Activated CD8-positive, alpha-beta memory T cell treated with anti-CD3 and anti-CD28 coated beads, Interleukin-2, amount 50 U/mL, for 4 hours (primary cell): ENCODE measurements around the gene DNAH6.
"Not testable (repeated sequence)": the region's sequence is repeated elsewhere in the genome, so short reads cannot be mapped to it uniquely, and the experiment has no call there.

Experiments
- DNase-seq: peaks from one replicate; pipeline ENCODE4 v3.0.0-alpha.2; 2020

Gene DNAH6

GRCh38 chr2:84515788-84516187, 510 bp upstream of the DNAH6 start:
- no peak for DNase-seq

- DNase-seq, result no peak
Observed at GRCh38 chr2:84519332-84519957, 3.1 kb downstream of the DNAH6 start.

GRCh38 chr2:84526562-84526961, 10.3 kb downstream of the DNAH6 start:
- DNase-seq, result no peak

GRCh38 chr2:84527137-84528129, 11.1 kb downstream of the DNAH6 start:
- DNase-seq, result no peak

- no peak for DNase-seq
Observed at GRCh38 chr2:84532291-84532690, 16.0 kb downstream of the DNAH6 start.

GRCh38 chr2:84534225-84534624, 17.9 kb downstream of the DNAH6 start:
- no peak for DNase-seq

GRCh38 chr2:84537251-84537650, 21.0 kb downstream of the DNAH6 start:
- no peak for DNase-seq

GRCh38 chr2:84539729-84540128, 23.4 kb downstream of the DNAH6 start:
- DNase-seq, result no peak

- no peak for DNase-seq
Observed at GRCh38 chr2:84545005-84545404, 28.7 kb downstream of the DNAH6 start.

- no peak for DNase-seq
Observed at GRCh38 chr2:84546551-84546950, 30.3 kb downstream of the DNAH6 start.

GRCh38 chr2:84548303-84548702, 32.0 kb downstream of the DNAH6 start:
- no peak for DNase-seq

- no peak for DNase-seq
Observed at GRCh38 chr2:84550916-84551315, 34.6 kb downstream of the DNAH6 start.

GRCh38 chr2:84551526-84551925, 35.2 kb downstream of the DNAH6 start:
- not testable (repeated sequence) for DNase-seq

- DNase-seq, result no peak
Observed at GRCh38 chr2:84556190-84556589, 39.9 kb downstream of the DNAH6 start.

- no peak for DNase-seq
Observed at GRCh38 chr2:84559838-84560237, 43.5 kb downstream of the DNAH6 start.

- DNase-seq, result no peak
Observed at GRCh38 chr2:84579661-84580060, 63.4 kb downstream of the DNAH6 start.

GRCh38 chr2:84603911-84604310, 87.6 kb downstream of the DNAH6 start:
- no peak for DNase-seq

- no peak for DNase-seq
Observed at GRCh38 chr2:84613082-84613481, 96.8 kb downstream of the DNAH6 start.

- no peak for DNase-seq
Observed at GRCh38 chr2:84619794-84620371, 103.6 kb downstream of the DNAH6 start.

- no peak for DNase-seq
Observed at GRCh38 chr2:84628486-84628885, 112.2 kb downstream of the DNAH6 start.

GRCh38 chr2:84629550-84629949, 113.3 kb downstream of the DNAH6 start:
- DNase-seq, result no peak

GRCh38 chr2:84631047-84631446, 114.7 kb downstream of the DNAH6 start:
- DNase-seq, result no peak

GRCh38 chr2:84631985-84632384, 115.7 kb downstream of the DNAH6 start:
- DNase-seq, result no peak
